GM11168 (cell line): ENCODE measurements around the gene AKR1C3.
"Not testable (repeated sequence)": the region's sequence is repeated elsewhere in the genome, so short reads cannot be mapped to it uniquely, and the experiment has no call there.

Experiments
- in situ Hi-C: fragments of 300-500 bp; cut with MboI; formaldehyde crosslinking; loops from one replicate; pipeline ENCODE4 v1.12.0; 2022; ENCODE audit warnings: low sequenced_read_pairs; ENCODE audit not compliant: unreplicated experiment

The AKR1C3 gene

DNA sequence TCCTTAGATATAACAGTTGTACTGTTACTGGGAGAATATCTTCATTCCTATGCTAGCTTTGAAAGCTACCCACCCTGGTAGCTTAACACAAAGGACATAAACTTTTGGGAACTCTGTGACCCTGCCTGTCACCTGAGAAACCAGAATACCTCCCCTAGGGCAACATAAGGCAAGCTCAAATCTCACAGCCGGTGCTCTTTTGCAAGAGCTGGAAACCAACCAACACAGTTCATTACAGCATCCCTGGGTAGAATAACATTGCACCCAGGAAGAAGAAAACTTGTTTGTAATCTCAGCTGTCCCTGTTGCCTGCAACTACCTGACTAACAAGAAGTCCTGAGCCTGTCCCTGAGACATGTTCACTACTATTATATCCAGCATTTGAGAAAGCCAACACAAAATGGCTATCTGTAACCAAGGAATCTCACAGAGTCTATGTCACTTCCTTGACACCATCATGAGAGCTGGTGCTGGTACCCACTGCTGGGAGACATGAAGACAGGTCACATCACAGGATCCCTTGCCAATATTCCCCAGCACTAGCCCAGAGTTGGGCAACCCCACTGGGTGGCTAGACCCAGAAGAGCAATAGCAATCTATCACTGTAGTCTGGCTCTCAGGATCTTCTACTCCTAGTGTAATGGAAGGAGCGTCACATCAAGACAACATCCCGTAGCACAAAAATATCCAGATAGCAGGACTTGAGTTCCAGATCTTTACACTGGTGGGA lies 31.3 kb downstream of the AKR1C3 start:
- in situ Hi-C loops, result no loop called here

DNA sequence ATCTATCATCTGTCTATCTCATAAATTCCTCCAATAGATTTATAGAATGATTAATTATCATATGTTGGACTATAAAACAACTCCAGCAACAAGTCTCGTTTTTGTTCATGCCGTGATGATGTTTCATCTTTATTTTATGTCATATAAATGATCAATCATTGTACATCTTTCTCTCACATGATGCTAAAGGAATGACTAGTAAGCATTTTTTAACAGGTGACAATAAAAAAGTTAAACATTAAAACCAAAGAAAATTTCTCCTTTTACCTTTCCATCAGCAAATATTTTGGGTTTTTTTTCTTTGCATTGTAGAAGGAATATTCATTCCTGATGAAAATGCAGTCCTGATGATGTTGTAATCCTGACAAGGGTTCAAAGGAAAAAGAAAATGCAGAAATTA lies 41.4 kb downstream of the AKR1C3 start:
- in situ Hi-C loops, result no loop called here

DNA sequence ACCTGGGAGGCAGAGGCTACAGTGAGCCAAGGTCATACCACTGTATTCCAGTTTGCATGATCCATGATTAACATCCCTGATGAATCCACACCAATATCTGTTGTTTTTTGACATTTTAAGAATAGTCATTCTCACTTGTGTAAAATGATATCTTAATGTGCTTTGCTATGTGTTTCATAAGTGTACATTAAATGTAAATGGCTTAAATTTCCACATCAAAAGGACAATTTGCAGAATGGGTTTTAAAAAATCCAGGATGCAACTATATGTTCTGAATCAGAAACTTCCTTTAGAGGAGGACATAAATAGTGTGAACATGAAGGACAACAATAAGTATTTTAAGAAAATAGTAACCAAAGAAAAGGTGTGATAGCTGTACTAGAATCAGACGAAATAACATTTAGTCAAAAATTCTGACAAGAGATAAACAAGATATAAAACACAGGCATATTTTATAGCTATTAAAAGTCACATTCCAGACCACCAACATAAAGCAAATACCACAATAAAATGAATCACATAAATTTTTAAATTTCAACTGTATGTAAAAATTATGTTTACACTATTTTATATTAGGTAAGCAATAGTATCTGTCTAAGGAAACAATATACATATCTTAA lies 42.4 kb downstream of the AKR1C3 start:
- in situ Hi-C loops, result no loop called here

DNA sequence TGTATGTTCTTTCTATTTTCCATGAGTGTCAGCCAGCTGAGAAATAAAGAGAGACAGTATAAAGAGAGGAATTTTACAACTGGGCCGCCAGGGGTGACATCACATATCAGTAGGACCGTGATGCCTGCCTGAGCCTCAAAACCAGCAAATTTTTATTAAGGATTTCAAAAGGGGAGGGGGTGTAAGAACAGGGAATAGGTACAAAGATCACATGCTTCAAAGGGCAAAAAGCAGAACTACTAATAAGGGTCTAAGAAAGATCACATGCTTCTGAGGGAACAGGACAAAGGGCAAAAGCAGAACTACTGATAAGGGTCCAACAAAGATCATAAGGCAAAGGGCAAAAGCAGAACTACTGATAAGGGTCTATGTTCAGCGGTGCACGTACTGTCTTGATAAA lies 43.5 kb downstream of the AKR1C3 start:
- in situ Hi-C loops, result not testable (repeated sequence)

DNA sequence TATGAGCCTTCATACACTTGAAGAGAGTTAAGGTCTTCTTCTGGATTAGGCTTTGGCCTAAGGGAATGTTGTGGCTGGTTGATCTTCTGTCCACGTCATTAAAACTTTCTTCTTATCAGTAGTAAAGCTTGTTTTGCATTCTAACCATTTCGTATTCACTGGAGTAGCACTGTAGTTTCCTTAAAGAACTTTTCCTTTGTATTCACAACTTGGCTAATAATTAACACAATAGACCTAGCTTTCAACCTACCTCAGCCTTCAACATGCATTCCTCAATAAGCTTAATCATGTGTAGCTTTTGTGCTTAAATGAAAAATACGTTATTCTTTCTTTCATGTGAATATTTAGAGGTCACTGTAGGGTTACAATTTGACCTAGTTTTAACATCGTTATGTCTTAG lies 48.0 kb downstream of the AKR1C3 start:
- in situ Hi-C loops, result no loop called here

DNA sequence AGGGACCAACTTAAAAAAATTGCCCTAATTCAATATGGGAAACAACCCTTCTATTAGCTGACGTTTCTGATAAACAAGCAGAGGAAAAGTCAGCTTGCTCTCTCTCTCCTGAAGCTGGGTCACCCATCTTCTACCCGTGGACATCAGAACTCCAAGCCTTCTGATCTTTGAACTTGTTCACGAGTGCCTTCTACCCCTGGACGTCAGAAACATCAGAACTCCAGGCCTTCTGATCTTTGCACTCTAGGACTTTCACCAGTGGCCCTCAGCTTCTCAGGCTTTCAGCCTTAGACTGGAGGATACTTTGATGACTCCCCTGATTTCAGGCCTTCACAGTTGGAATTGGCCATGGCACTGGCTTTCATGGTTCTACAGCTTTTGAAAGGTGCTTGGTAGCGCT lies 48.9 kb downstream of the AKR1C3 start:
- in situ Hi-C loops, result no loop called here

DNA sequence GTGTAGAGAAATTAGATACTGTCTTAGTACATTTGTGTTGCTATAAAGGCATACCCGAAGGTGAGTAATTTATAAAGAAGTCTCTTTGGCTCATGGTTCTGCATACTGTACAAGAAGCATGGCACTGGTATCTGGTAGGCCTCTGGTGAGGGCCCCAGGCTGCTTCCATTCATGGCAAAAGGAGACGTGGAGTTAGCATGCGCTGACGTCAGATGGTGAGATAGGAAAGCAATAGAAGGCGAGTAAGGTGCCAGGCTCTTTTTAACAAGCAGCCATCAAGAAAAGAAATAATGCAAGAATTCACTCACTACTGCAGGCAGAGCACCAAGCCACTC lies 52.7 kb downstream of the AKR1C3 start:
- in situ Hi-C loops, result no loop called here

DNA sequence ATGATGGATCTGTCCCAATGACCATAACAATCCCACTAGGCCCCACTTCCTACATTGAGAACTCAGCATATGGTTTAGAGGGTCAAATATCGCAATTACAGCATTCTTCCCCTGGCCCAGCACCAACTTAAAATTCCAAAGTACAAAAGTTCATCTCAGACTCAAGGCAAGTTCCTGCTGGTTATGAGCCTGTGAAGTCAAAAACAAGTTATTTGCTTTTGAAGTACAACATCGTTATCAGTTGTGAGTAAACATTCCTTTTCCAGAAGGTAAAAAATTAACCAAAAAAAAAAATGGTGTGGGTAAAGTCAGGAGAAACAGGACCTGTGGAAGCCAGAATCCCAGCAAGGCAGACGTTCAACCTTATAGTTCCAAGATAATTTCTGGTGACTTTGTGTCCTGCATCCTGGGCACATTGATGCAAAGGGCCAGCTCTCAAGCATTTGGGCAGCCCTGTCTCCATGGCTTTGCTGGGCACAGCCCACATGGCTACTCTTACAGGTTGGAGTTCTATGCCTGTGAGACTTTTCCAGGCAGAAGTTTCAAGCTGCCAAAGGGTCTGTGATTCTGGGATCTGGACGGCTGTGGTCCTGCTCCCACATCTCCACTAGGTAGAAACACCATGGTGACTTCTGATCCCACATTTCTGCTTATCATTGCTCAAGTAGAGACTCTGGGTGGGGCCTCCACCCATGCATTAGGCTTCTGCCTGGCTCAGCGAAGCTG lies 53.2 kb downstream of the AKR1C3 start:
- in situ Hi-C loops, result no loop called here

DNA sequence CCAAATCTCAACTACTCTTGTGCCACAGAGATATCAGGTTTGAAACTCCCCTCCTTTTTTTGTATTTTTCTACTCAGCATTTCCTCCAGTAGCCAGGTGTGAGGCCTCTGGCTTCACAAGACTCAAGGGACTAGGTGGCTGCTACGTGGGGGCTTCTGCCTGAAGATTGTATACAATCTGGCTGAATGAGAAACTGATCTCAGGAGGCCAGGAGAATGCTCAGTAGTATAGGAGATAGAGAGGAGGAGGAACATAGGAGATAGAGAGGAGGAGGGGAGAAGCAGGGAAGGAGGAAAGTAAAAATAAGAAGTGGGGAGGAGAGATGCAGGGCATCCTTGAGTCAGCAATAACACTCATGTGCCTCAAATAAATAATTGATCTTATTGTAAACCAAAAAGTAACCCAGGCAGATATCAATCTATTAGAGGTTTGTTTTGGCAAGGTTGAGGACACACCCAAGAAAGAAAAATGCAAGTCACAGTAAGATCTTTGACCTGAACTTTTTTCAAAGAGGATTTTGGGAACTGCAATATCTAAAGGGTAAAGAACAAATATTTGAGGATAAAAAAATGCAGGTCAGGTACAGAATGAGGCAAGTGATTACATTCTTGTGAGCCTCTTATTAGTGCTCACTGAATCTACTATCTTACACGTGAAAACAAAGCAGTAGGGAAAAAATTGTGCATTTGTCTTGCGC lies 53.9 kb downstream of the AKR1C3 start:
- in situ Hi-C loops, result no loop called here

DNA sequence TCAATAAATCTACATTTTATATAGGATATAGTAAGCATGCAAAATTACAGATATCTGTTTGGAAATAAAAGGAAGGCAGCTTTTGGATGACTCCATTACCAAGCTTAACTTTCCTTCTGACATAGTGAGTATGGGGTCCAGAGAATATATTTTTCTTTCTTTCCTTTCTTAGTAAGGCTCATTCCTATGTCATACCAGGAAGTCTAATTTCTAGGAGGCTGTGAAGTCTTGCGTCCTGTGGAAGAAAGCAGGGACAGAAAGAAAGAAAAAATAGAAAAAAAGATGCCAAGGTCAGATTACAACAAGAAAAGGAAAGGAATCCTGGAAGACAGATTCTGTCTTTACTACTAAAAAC lies 54.4 kb downstream of the AKR1C3 start:
- in situ Hi-C loops, result no loop called here

DNA sequence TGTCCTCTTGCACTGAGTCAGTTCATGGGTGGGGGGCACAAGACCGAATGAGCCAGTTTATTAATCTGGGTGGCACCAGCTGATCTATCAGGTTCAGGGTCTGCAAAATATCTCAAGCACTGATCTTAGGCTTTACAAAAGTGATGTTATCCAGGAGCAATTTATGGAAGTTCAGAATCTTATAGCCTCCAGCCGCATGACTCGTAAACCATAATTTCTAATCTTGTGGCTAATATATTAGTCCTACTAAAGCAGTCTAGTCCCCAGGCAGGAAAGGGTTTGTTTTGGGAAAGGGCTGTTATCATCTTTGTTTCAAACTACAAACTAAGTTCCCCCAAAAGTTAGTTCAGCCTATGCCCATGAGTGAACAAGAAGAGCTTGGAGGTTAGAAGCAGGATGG lies 56.9 kb downstream of the AKR1C3 start:
- in situ Hi-C loops, result no loop called here

DNA sequence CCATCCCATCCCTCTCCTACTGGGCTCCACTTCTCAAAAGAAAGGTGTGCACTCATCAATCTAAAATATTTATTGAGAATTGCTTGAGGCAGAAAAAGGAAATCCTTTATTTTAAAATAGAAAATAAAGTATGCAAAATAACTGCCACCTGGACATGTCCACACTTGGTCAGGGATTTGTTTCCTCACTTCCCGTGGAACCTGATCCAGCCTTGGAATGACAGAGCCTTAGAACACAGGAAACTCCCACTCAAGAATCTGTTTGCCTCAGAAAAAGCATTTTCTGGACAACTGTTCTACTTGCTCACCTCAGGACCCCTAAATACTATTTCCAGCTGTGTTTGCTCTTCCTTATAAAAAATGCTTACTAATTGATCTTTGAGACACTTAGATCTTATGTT lies 61.7 kb downstream of the AKR1C3 start:
- in situ Hi-C loops, result no loop called here
